NCI-H2029 treated with DMSO at 0.1 percent for 48 hours (cell line): ENCODE data around the gene USP54.

Experiments
- DNase-seq: peaks from one replicate; lab custom pipeline; 2025; lab: John Stamatoyannopoulos, UW

USP54 gene

DNA sequence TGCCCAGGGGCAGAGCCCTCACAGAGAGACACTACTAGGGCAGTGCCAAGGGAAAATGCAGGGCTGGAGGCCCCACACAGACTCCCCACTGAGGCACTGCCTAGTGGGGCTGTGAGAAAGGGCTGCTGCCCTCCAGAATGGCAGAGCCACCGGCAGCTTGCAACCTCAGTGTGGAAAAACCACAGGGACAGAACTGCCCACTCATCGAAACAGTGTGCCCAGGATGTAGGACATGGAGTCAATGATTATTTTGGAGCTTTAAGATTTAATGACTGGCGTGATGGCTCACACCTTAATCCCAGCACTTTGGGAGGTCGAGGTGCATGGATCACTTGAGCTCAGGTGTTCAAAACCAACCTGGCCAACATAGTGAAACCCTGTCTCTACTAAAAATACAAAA lies 130.2 kb downstream of the USP54 start:
- no peak for DNase-seq

DNA sequence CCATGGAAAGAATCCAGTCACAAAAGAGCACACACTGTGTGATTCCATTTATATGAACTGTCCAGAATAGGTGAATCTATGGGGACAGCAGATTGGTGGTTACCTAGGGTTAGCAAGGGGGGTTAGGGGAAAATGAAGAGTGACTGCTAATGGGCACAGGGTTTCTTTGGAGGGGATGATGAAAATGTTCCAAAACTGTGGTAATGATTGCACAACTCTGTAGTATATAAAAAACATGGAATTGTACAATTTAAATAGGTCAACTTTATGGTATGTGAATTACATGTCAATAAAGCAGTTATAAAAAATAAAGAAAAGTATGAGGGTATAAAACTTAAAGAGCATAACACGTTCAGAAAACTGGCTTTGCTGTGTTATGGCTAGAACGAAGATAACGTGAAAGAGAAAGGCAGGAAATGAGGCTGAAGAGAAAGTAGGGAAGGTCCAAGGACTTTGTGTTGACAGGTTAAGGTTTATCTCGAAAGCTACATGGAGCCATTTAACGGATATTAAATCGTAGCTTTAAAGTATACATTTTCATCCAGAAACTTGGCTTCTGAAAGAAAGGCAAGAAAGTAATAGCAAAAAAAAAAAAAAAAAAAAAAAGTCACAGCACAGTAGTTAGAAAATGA lies 131.3 kb downstream of the USP54 start:
- no peak for DNase-seq

DNA sequence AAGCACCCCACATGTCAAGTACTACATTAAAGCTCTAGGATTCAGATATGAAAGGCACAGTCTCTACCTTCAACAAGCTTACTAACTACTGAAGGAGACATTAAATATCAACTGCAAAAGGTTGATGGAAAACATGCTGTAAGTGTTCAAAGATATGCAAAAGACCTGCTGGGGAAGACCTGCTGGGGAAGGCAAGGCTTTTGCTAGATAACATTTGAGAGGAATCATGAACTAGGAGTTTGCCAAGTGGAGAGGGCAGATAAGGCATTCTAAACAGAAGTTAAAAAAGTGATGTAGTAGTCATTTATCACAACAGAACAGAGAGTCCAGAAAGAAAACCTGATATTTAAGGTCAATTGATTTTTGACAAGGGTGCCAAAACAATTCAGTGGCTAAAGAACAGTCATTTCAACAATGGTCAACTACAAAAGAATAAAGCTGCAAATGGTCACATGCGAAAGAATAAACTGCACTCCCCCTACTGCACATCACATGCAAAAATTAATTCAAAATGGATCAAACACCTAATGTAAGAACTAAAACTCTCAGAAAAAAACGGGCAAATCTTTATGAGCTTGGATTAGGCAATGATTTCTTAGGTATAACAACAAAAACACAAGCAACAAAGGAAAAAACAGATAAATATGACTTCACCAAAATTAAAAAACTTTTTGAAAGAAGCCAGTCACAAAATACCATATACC lies 134.8 kb downstream of the USP54 start:
- DNase-seq: no peak

DNA sequence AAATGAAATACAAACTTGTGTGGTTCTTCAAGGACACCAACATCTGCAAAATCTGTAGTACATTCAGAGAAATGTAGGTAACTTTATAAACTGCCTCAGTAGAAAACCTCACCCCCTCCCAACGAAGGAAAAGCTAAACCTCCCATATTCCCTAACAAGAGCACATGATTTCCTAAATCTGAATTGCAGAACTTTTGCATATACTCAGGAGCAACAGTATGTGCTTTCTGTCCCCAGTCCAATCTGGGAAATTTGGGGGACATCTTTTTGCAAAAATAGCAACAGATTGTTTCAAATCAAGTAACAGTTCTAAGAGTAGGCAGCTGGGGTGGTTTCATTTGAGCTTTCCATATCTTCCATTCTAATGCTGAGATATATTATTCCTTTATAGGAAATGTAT lies 142.0 kb downstream of the USP54 start:
- DNase-seq: no peak

DNA sequence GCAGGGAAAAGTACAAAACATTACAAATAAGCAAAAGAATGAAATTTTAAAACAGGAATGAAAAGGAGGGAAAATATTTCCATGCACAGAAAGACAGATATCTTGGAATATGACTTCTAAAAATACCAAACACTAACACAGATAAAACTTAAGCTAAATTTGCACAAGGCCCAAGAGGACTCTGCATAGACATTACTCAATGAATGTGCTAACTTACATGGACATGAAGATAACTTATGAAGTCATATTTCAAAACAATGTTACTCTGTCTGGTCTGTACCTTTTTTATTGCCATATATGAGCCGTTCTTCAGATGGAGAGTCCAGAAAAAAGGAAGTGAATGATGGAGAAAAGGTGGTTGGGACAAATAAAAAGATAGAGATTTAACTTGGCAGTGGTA lies 142.8 kb downstream of the USP54 start:
- no peak for DNase-seq
